Measurements from ENCODE around the gene PDE10A.

PDE10A gene

DNA sequence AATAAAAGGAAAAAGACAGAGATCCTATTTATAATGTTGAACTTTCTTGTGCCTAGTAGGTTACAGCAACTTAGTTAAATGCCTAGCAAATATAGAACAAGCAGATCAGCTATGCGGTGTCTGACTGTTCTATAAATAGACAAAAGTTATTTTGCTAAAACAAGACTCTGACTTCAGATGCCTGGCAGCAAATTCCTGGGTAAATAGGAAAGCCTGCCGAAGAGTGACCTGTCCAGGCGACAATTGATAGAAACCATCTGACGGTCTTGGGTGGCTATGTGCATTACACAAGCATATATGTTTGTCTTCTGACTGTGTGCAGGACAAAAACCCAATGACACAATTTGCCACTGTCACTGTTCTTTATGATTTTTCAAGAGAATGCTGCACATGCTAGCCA is 38.0 kb upstream of the PDE10A start:
- H2AFZ ChIP-seq (ENCODE audit: low read depth, low read length) = no peak overlapping the region
- H4K20me1 ChIP-seq (ENCODE audit: insufficient read depth, low read length) = no peaks in the 10 kb centered on the region
- no peak overlapping the region for H3K4me2 ChIP-seq (ENCODE audit: insufficient read depth, low read length)
- H3K36me3 ChIP-seq (ENCODE audit: insufficient read depth, low read length) = no peaks in the 10 kb centered on the region
- no peaks in the 10 kb centered on the region for H3K4me1 ChIP-seq (ENCODE audit: insufficient read depth, low read length)
- no peak overlapping the region for H3K9ac ChIP-seq (ENCODE audit: low read depth, low read length)
- no peaks in the 10 kb centered on the region for H3K27me3 ChIP-seq (ENCODE audit: insufficient read depth, low read length, poor library complexity)
- H3K9me3 ChIP-seq (ENCODE audit: insufficient read depth, low read length, severe bottlenecking) = peaks cover 5% of the 10 kb centered on the region
- ATAC-seq (ENCODE audit: insufficient read depth, low read depth) (no peak), DNase-seq (no peak)
- no peak overlapping the region for H3K4me3 ChIP-seq (ENCODE audit: low read depth in 1 of 2, low read length in 2 of 2)
- no peak overlapping the region for H3K27ac ChIP-seq (ENCODE audit: low read length)
- no peak for TF ChIP-seq EZH2 (IDR thresholded peaks at IDR 0.05; ENCODE audit: borderline replicate concordance, low read depth, low read length, severe bottlenecking)
- TF ChIP-seq, protein P1, sequence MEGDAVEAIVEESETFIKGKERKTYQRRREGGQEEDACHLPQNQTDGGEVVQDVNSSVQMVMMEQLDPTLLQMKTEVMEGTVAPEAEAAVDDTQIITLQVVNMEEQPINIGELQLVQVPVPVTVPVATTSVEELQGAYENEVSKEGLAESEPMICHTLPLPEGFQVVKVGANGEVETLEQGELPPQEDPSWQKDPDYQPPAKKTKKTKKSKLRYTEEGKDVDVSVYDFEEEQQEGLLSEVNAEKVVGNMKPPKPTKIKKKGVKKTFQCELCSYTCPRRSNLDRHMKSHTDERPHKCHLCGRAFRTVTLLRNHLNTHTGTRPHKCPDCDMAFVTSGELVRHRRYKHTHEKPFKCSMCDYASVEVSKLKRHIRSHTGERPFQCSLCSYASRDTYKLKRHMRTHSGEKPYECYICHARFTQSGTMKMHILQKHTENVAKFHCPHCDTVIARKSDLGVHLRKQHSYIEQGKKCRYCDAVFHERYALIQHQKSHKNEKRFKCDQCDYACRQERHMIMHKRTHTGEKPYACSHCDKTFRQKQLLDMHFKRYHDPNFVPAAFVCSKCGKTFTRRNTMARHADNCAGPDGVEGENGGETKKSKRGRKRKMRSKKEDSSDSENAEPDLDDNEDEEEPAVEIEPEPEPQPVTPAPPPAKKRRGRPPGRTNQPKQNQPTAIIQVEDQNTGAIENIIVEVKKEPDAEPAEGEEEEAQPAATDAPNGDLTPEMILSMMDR (IDR thresholded peaks at IDR 0.05; ENCODE audit: borderline replicate concordance, extremely low read depth, low read length, poor library complexity, severe bottlenecking) = no peak
- no peaks in the 10 kb centered on the region for H3K79me2 ChIP-seq (ENCODE audit: insufficient read depth, low read length)

DNA sequence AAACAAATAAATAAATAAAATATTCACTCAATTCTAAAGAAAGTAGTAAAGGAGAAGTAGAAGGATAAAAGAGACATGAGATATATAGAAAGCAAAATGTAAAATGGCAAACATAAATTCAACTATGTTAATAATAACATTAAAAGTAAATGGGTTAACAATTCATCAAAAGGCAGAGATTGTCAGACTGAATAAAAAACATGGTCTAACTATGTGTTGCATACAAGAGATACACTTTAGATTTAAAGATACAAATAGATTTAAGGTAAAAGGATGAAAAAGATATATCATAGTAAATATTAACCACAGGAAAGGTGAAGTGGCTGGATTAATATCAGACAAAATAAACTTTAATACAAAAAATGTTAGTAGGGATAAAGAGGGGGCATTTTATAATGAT is 35.8 kb upstream of the PDE10A start:
- Histone ChIP-seq H3K4me3 (ENCODE audit: low read depth in 1 of 2, low read length in 2 of 2) (no peak overlapping the region), H3K27ac (ENCODE audit: low read length) (no peak overlapping the region), H3K4me2 (ENCODE audit: insufficient read depth, low read length) (no peak overlapping the region), H3K79me2 (ENCODE audit: insufficient read depth, low read length) (no peaks in the 10 kb centered on the region), H3K9me3 (ENCODE audit: insufficient read depth, low read length, severe bottlenecking) (peaks cover 5% of the 10 kb centered on the region), H3K27me3 (ENCODE audit: insufficient read depth, low read length, poor library complexity) (no peaks in the 10 kb centered on the region), H4K20me1 (ENCODE audit: insufficient read depth, low read length) (no peaks in the 10 kb centered on the region), H3K36me3 (ENCODE audit: insufficient read depth, low read length) (no peaks in the 10 kb centered on the region), H3K9ac (ENCODE audit: low read depth, low read length) (no peak overlapping the region), H2AFZ (ENCODE audit: low read depth, low read length) (no peak overlapping the region), H3K4me1 (ENCODE audit: insufficient read depth, low read length) (no peaks in the 10 kb centered on the region)
- TF ChIP-seq, protein P1 (IDR thresholded peaks at IDR 0.05; ENCODE audit: borderline replicate concordance, extremely low read depth, low read length, poor library complexity, severe bottlenecking) = no peak
- no peak for TF ChIP-seq EZH2 (IDR thresholded peaks at IDR 0.05; ENCODE audit: borderline replicate concordance, low read depth, low read length, severe bottlenecking)
- ATAC-seq (ENCODE audit: insufficient read depth, low read depth) (no peak), DNase-seq (no peak)

DNA sequence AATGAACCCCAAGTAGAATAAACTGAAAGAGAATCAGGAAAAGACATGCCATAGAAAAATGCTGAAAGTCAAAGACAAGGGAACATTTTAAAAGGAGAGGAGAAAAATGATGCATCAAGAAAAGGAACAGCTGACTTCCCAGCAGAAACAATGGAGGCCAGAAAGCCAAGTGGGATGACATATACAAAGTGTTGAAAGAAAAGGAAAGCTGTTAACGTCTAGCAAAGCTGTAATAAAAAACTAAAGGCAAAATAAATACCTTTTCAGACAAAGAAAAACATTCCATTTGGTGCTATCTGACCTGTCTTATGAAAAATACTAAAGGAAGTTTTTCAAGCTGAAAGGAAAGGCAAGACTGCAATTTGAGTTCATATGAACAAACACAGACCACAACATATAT is 34.1 kb upstream of the PDE10A start:
- Histone ChIP-seq H3K4me3 (ENCODE audit: low read depth in 1 of 2, low read length in 2 of 2) (no peak overlapping the region), H2AFZ (ENCODE audit: low read depth, low read length) (no peak overlapping the region), H3K27me3 (ENCODE audit: insufficient read depth, low read length, poor library complexity) (no peaks in the 10 kb centered on the region), H3K9me3 (ENCODE audit: insufficient read depth, low read length, severe bottlenecking) (peaks cover 5% of the 10 kb centered on the region), H3K27ac (ENCODE audit: low read length) (no peak overlapping the region), H3K79me2 (ENCODE audit: insufficient read depth, low read length) (no peaks in the 10 kb centered on the region), H3K9ac (ENCODE audit: low read depth, low read length) (no peak overlapping the region), H3K4me2 (ENCODE audit: insufficient read depth, low read length) (no peak overlapping the region), H3K36me3 (ENCODE audit: insufficient read depth, low read length) (no peaks in the 10 kb centered on the region), H3K4me1 (ENCODE audit: insufficient read depth, low read length) (no peaks in the 10 kb centered on the region), H4K20me1 (ENCODE audit: insufficient read depth, low read length) (no peaks in the 10 kb centered on the region)
- no peak for TF ChIP-seq EZH2 (IDR thresholded peaks at IDR 0.05; ENCODE audit: borderline replicate concordance, low read depth, low read length, severe bottlenecking)
- TF ChIP-seq, protein P1 (IDR thresholded peaks at IDR 0.05; ENCODE audit: borderline replicate concordance, extremely low read depth, low read length, poor library complexity, severe bottlenecking) = no peak
- no peak for DNase-seq
- no peak for ATAC-seq (ENCODE audit: insufficient read depth, low read depth)

Data from DND-41 (cell line).